AG09319 (cell line): Measurements from ENCODE around the gene PMFBP1.

Experiments
- DNase-seq: peaks from one replicate; pipeline ENCODE4 v3.0.0-alpha.2; 2010; ENCODE audit warnings: low read depth; ENCODE audit errors: extremely low read depth
- CTCF ChIP-seq: IDR thresholded peaks from 2 replicates; pipeline ENCODE4 v1.5.1; 2011; ENCODE audit warnings: low read depth, mild to moderate bottlenecking, inconsistent platforms, low read length, moderate library complexity

Gene PMFBP1

DNA sequence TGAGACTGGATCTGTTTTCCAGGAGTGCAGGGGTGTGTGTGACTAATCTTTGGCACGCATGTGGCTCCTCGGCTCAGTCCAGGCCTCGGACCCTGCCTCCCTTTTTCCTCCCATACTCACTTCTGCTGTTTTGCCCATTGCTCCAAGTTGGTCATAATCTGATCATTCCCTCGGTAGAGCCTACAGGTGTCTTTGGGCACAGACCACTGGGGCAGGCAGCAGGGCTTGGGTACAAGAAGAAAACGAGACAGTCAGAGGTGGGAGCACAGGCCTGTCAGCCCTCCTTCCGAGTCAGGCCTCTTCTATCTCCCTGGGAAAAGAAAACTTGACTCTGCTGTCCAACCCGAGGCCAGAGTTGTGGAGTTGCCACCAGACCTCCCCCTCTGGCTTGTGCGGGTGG lies 48.5 kb downstream of the PMFBP1 start:
- DNase-seq, result no peak
- no peak for TF ChIP-seq CTCF

DNA sequence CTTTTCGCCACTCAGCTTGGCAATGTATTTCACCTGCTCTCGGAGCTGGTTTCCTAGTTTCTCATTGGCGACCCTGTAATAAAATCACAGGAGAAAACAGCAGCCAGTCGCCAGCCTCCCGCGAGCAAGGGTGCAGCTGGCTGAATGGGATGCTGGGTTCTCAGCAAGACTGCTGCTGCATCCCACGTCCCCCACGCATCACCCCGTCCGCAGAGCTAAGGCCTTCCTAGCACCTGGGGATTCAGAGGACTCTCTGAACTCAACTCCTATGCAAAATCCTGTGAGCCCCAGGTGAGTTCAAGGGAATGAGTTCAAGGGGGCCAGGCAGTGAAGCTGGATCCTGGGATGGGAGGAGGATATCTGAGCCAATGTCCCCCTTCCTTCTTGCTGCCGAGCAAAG lies 49.0 kb downstream of the PMFBP1 start:
- no peak for DNase-seq
- no peak for TF ChIP-seq CTCF

- TF ChIP-seq CTCF, result no peak
- DNase-seq, result no peak
Observed at GRCh38 chr16:72122308-72122707, 49.6 kb downstream of the PMFBP1 start.

- no peak for DNase-seq
Observed at GRCh38 chr16:72120026-72120425, 51.9 kb downstream of the PMFBP1 start.

GRCh38 chr16:72113616-72113945 lies 58.4 kb downstream of the PMFBP1 start:
- DNase-seq, result no peak
- TF ChIP-seq CTCF, result no peak

More at GRCh38 chr16:72120026-72120425, 51.9 kb downstream of the PMFBP1 start:
- TF ChIP-seq CTCF, result no peak

- TF ChIP-seq CTCF, result no peak
- DNase-seq, result no peak
Observed at GRCh38 chr16:72112906-72113615, 58.9 kb downstream of the PMFBP1 start.

DNA sequence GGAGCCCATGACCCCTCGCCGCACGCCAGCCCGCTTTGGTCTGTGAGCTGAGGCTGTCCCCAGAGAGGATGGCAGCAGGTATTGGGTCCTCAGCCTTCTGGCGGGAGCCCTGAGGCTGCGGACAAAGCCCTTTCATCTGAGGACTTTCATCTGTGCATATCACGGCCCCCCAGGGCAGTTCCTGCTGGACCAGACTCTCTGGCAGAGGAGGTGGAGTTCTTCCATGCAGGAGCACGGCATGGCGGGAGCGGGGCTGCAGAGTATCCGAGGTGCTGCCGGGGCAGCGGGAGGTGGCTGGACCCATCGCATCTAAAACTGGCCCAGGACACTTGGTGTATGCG lies 59.5 kb downstream of the PMFBP1 start:
- TF ChIP-seq CTCF, result no peak
- DNase-seq, result no peak
